Kidney epithelial cell (primary cell): ENCODE measurements around the gene ITIH1. TPM values are rescaled to one million over a fixed set of nuclear protein-coding genes. Genes with fewer than 3 reads are reported as not detected.

ENCODE experiments used
- DNase-seq: peaks from one replicate; pipeline ENCODE4 v3.0.0-alpha.2; 2010; ENCODE audit warnings: low read depth
- H3K27me3 ChIP-seq: 2 replicates; pipeline ENCODE4 v1.6.0; 2011; ENCODE audit warnings: low read length; ENCODE audit not compliant: control insufficient read depth, insufficient read depth
- H3K36me3 ChIP-seq: 2 replicates; pipeline ENCODE4 v1.5.1; 2011; ENCODE audit warnings: low read length; ENCODE audit not compliant: control insufficient read depth, insufficient read depth
- H3K4me3 ChIP-seq: 2 replicates; pipeline ENCODE4 v1.5.1; 2011; ENCODE audit warnings: low read depth, mild to moderate bottlenecking, control low read depth, low read length
- CTCF ChIP-seq: IDR thresholded peaks from 2 replicates; pipeline ENCODE4 v1.5.1; 2011; ENCODE audit warnings: mild to moderate bottlenecking, moderate library complexity, low read length, control low read depth, inconsistent platforms; ENCODE audit not compliant: insufficient read depth, poor library complexity, severe bottlenecking
- total RNA-seq: library from RNA; depleted of rRNA; stranded (reverse); fragments of >200 nt; gene quantifications from 2 replicates; pipeline ENCODE4 v1.2.3, GENCODE V29; 2015

Gene ITIH1
- total RNA-seq, 1 donor from 2014 or later, result not detected

DNA sequence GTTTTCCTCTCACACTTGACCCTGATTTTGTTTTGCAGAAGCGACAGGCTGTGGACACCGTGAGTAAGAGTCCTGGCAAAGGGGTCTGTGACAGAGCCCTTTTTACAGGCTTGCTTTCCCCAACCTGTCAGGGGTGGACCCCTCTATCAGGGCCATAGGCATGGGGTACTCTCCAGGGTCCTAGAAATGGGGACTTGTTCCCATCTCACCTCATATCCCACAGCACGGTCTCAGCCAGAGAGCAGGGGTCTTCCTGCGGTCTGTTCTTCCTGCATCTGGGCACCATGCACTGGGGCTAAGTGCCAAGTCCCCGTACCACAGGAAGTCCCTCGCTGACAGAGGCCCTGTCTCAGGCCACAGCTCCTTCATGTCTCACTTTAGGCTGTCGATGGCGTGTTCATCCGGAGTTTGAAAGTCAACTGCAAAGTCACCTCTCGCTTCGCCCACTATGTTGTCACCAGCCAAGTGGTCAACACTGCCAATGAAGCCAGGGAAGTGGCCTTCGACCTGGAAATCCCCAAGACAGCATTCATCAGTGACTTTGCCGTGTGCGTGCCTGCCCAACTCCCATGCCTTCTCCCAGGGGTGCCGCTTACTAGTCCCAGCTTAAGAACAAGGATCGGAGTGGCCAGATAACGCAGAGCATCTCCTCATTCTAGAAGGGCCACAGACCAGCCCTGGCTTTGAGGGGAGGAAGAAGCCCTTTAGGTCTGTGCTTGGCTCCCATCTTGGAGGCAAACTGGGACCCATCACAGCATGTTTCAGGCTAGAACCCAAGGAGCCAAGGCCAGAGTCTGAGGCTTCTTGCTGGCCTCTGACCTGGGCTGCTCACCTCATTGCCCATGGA lies 783 bp downstream of the ITIH1 start:
- no peak for TF ChIP-seq CTCF
- no peak overlapping the region for H3K4me3 ChIP-seq
- H3K27me3 ChIP-seq, result peaks cover 10% of the 10 kb centered on the region
- H3K36me3 ChIP-seq, result no peaks in the 10 kb centered on the region
- no peak for DNase-seq

DNA sequence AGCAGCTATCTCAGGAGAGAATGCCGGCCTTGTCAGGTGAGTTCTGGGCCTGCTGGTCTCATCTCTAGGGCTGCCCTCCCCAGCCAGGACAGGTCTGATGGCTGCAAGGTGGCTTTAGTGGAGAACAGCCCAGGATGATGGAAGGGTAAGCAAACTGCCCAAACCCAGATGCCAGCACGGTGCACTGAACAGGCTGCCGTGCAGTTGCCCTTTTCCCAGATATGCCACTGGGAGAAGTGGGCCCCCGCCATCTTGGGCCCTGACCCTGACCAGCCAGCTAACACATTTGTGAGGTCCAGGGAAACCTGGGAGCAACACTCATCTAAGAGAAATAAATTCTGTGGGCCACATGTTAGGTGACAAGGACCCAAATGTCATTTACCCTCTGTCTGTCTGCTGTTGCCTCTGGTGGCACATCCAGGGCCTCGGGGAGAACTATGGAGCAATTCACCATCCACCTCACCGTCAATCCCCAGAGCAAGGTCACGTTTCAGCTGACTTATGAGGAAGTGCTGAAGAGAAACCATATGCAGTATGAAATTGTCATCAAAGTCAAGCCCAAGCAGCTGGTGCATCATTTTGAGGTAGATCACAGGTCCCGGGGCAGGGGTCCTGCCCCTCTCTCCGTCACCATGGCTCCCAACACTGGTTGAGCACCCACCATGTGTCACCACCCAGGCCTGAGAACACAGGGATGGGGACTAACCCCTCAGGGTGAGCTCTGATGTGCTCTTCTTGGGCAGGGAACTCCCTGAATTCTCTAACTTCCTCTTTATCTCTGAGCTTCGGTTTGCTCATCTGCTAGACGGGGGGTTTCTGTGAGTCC lies 1.8 kb downstream of the ITIH1 start:
- Histone ChIP-seq H3K4me3 (no peak overlapping the region), H3K27me3 (peaks cover 10% of the 10 kb centered on the region), H3K36me3 (no peaks in the 10 kb centered on the region)
- TF ChIP-seq CTCF, result no peak
- DNase-seq, result no peak

- no peaks in the 10 kb centered on the region for H3K36me3 ChIP-seq
- H3K27me3 ChIP-seq, result peaks cover 10% of the 10 kb centered on the region
- no peak overlapping the region for H3K4me3 ChIP-seq
- TF ChIP-seq CTCF, result no peak
- no peak for DNase-seq
These were observed 2.6 kb downstream of the ITIH1 start for GRCh38 chr3:52779837-52780585.

- H3K36me3 ChIP-seq, result no peaks in the 10 kb centered on the region
- no peak overlapping the region for H3K4me3 ChIP-seq
- DNase-seq, result no peak
- H3K27me3 ChIP-seq, result peaks cover 10% of the 10 kb centered on the region
- TF ChIP-seq CTCF, result no peak
These were observed 4.3 kb downstream of the ITIH1 start for GRCh38 chr3:52781741-52782140.

DNA sequence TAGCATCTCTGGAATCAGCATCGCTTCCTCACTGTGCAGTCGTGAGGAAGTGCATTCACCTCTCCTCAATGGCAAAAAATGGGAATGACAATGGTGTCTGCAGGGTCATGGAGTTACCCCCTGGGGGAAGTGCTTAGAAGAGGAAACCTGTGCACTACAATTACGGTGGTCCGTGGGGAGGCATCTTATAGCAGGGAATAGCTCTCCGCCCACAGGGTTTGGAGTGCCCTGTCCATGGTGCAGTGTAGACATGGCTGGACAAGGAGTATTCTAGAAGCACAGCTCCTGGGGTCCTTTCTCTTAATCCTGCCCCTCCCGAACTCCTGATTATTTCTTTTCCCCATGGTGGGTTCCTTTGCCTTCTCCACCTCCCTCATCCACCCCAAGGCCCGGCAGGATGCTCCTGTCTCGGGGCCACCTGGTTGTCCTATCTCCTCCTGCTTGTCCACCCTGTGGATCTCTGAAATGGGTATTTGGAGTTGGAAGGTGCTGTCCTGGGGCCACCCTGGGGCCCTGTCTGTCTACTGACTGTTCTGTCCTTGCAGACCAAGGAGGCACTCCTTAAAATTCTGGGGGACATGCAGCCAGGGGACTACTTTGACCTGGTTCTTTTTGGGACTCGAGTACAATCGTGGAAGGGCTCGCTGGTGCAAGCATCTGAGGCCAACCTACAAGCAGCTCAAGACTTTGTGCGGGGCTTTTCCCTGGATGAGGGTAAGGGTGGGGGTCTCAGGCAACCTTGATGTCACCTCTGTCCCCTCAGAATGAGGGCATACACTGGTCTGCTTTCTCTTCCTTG lies 5.2 kb downstream of the ITIH1 start:
- Histone ChIP-seq H3K27me3 (peaks cover 11% of the 10 kb centered on the region), H3K4me3 (no peak overlapping the region), H3K36me3 (no peaks in the 10 kb centered on the region)
- DNase-seq, result no peak
- TF ChIP-seq CTCF, result no peak
